Measurements from ENCODE around the gene SLC35D3. TPM values are rescaled to one million over a fixed set of nuclear protein-coding genes. Genes with fewer than 3 reads are reported as not detected.

The SLC35D3 gene
- total and polyA plus RNA-seq, 2 donors (not counting 1 experiment from before 2014, with no cell fraction given), result not detected

- ATAC-seq (ENCODE audit: low read depth), result no peak
These were observed 36.1 kb downstream of the SLC35D3 start for GRCh38 chr6:136958168-136958567.

GRCh38 chr6:136959471-136959891, 37.4 kb downstream of the SLC35D3 start:
- no peaks in the 10 kb centered on the region for H3K9me3 Mint-ChIP-seq (ENCODE audit: insufficient read depth)
- CTCF ChIA-PET, result interaction anchor here (0.5 kb wide), 1 partner anchor 682 kb away, joined by 3 read pairs; no protein-coding TSS in a partner anchor
- intact Hi-C loops (cut with micrococcal nuclease), result no loop called here

More at GRCh38 chr6:136958168-136958567, 36.1 kb downstream of the SLC35D3 start:
- Histone ChIP-seq H3K79me2 (ENCODE audit: control insufficient read depth, insufficient read depth, low read length) (no peaks in the 10 kb centered on the region), H3K9ac (ENCODE audit: low read length) (no peak overlapping the region), H3K9me3 (ENCODE audit: control extremely low read depth in 1 of 3, control insufficient read depth in 2 of 3, insufficient read depth in 1 of 3, low read length in 2 of 3) (no peaks in the 10 kb centered on the region), H3K27ac (ENCODE audit: low read length in 2 of 2) (no peak overlapping the region), H4K20me1 (ENCODE audit: control insufficient read depth, insufficient read depth, low read length, poor library complexity, severe bottlenecking) (no peaks in the 10 kb centered on the region), H3K4me1 (ENCODE audit: control insufficient read depth in 2 of 2, insufficient read depth in 2 of 2, low read length in 2 of 2) (peaks cover 8 to 11% of the 10 kb centered on the region in 2 donors), H3K27me3 (replicated peaks in 1 of 4; ENCODE audit: control extremely low read depth in 1 of 4, control insufficient read depth in 3 of 4, insufficient read depth in 4 of 4, low read length in 3 of 4) (no peaks in the 10 kb centered on the region), H2AFZ (ENCODE audit: insufficient read depth, low read depth, low read length, poor library complexity, severe bottlenecking) (no peak overlapping the region), H3K4me3 (ENCODE audit: control extremely low read depth in 1 of 5, extremely low read depth in 1 of 5, insufficient read depth in 1 of 5, low read depth in 2 of 5, low read length in 4 of 5) (no peak overlapping the region), H3K4me2 (replicated peaks; ENCODE audit: low read depth, low read length, poor library complexity, severe bottlenecking) (no peak overlapping the region), H3K36me3 (replicated peaks in 1 of 2; ENCODE audit: control extremely low read depth in 1 of 2, control insufficient read depth in 1 of 2, extremely low read depth in 1 of 2, insufficient read depth in 2 of 2, low read length in 1 of 2) (no peaks in the 10 kb centered on the region)
- intact Hi-C loops (cut with micrococcal nuclease), result no loop called here
- no peak overlapping the region for H3K27ac Mint-ChIP-seq
- no peak overlapping the region for H3K4me3 Mint-ChIP-seq
- no peak for DNase-seq
- peaks cover 17% of the 10 kb centered on the region for H3K4me1 Mint-ChIP-seq
- TF ChIP-seq CTCF (IDR thresholded peaks at IDR 0.05) (no peak), EZH2 (IDR thresholded peaks at IDR 0.05; ENCODE audit: borderline replicate concordance, insufficient read depth, low read depth, low read length, poor library complexity, severe bottlenecking) (no peak)
- 98% methylated on average over 5 of the region's 5 CpGs for WGBS (ENCODE audit: insufficient coverage)
- H3K9me3 Mint-ChIP-seq (ENCODE audit: insufficient read depth), result no peaks in the 10 kb centered on the region
- H3K27me3 Mint-ChIP-seq, result peaks cover 18% of the 10 kb centered on the region
- POLR2A ChIA-PET, result no interaction called here
- CTCF ChIA-PET, result no interaction called here

More at GRCh38 chr6:136959471-136959891, 37.4 kb downstream of the SLC35D3 start:
- Mint-ChIP-seq H3K27me3 (peaks cover 18% of the 10 kb centered on the region), H3K4me1 (peaks cover 17% of the 10 kb centered on the region), H3K27ac (no peak overlapping the region), H3K4me3 (no peak overlapping the region)
- H3K27ac ChIP-seq (ENCODE audit: low read length in 2 of 2), result no peak overlapping the region
- H3K4me2 ChIP-seq (replicated peaks; ENCODE audit: low read depth, low read length, poor library complexity, severe bottlenecking), result no peak overlapping the region
- WGBS (ENCODE audit: insufficient coverage), result 87% methylated on average over 12 of the region's 14 CpGs
- H3K79me2 ChIP-seq (ENCODE audit: control insufficient read depth, insufficient read depth, low read length), result no peaks in the 10 kb centered on the region
- H4K20me1 ChIP-seq (ENCODE audit: control insufficient read depth, insufficient read depth, low read length, poor library complexity, severe bottlenecking), result no peaks in the 10 kb centered on the region
- ATAC-seq (ENCODE audit: low read depth), result no peak
- no peak for DNase-seq
- no peaks in the 10 kb centered on the region for H3K36me3 ChIP-seq (replicated peaks in 1 of 2; ENCODE audit: control extremely low read depth in 1 of 2, control insufficient read depth in 1 of 2, extremely low read depth in 1 of 2, insufficient read depth in 2 of 2, low read length in 1 of 2)
- peaks cover 8 to 11% of the 10 kb centered on the region in 2 donors for H3K4me1 ChIP-seq (ENCODE audit: control insufficient read depth in 2 of 2, insufficient read depth in 2 of 2, low read length in 2 of 2)
- H3K4me3 ChIP-seq (ENCODE audit: control extremely low read depth in 1 of 5, extremely low read depth in 1 of 5, insufficient read depth in 1 of 5, low read depth in 2 of 5, low read length in 4 of 5), result no peak overlapping the region
- H3K9me3 ChIP-seq (ENCODE audit: control extremely low read depth in 1 of 3, control insufficient read depth in 2 of 3, insufficient read depth in 1 of 3, low read length in 2 of 3), result no peaks in the 10 kb centered on the region
- POLR2A ChIA-PET, result no interaction called here
- no peak for TF ChIP-seq EZH2 (IDR thresholded peaks at IDR 0.05; ENCODE audit: borderline replicate concordance, insufficient read depth, low read depth, low read length, poor library complexity, severe bottlenecking)
- TF ChIP-seq CTCF (IDR thresholded peaks at IDR 0.05), result no peak
- no peak overlapping the region for H3K9ac ChIP-seq (ENCODE audit: low read length)
- no peaks in the 10 kb centered on the region for H3K27me3 ChIP-seq (replicated peaks in 1 of 4; ENCODE audit: control extremely low read depth in 1 of 4, control insufficient read depth in 3 of 4, insufficient read depth in 4 of 4, low read length in 3 of 4)
- no peak overlapping the region for H2AFZ ChIP-seq (ENCODE audit: insufficient read depth, low read depth, low read length, poor library complexity, severe bottlenecking)

Measured in B cell (primary cell).